Stomach (tissue), 9 donors: ENCODE results near the gene RIC8A. TPM values are rescaled to one million over a fixed set of nuclear protein-coding genes. Genes with fewer than 3 reads are reported as not detected.

Experiments
- DNase-seq, 2 donors: peaks; one replicate each; pipeline versions ENCODE4 v3.0.0 to v3.0.0-alpha.2; 2013 to 2019
- H3K27ac ChIP-seq, 5 donors: fragments of 200-600 bp in 4 of 5; sonication (generic) in 4 of 5; one replicate each; pipeline ENCODE4 v1.5.1; 2013 to 2019; ENCODE audit warnings: mild to moderate bottlenecking in 1 of 5, moderate library complexity in 1 of 5
- H3K27me3 ChIP-seq, 3 donors: fragments of 200-600 bp; sonication (generic); one replicate each; pipeline ENCODE4 v1.5.1; 2017 to 2019; ENCODE audit warnings: mixed run types in 1 of 3
- H3K36me3 ChIP-seq, 4 donors: fragments of 200-600 bp; sonication (generic); 1 replicate in 3 of 4; 2 replicates in 1 of 4; pipeline ENCODE4 v1.5.1; 2016 to 2019
- H3K4me1 ChIP-seq, 4 donors: fragments of 200-600 bp; sonication (generic); one replicate each; pipeline ENCODE4 v1.5.1; 2016 to 2019
- H3K4me3 ChIP-seq, 4 donors: fragments of 200-600 bp; sonication (generic) in 3 of 4; one replicate each; pipeline ENCODE4 v1.5.1; 2016 to 2019; ENCODE audit warnings: mild to moderate bottlenecking in 1 of 4
- H3K9me3 ChIP-seq, 4 donors: fragments of 200-600 bp; sonication (generic); one replicate each; pipeline ENCODE4 v1.5.1; 2016 to 2019
- EP300 ChIP-seq: sonication (generic); formaldehyde crosslinking; IDR thresholded peaks from one replicate; pipeline ENCODE4 v1.6.1; 2017; ENCODE audit warnings: antibody characterized with exemption
- POLR2A ChIP-seq, 4 donors: fragments of 450-650 bp; IDR thresholded peaks; one replicate each; pipeline ENCODE4 v1.6.1; 2016; ENCODE audit warnings: antibody characterized with exemption in 4 of 4, control low read depth in 2 of 4, mild to moderate bottlenecking in 1 of 4, moderate library complexity in 1 of 4
- POLR2AphosphoS5 ChIP-seq, 3 donors: sonication (generic); formaldehyde crosslinking; IDR thresholded peaks; one replicate each; pipeline ENCODE4 v1.6.1; 2016; ENCODE audit warnings: antibody characterized with exemption in 3 of 3
- WGBS, 5 donors: extraction: QIAGEN DNeasy Blood & Tissue Kit in 3 of 5; methylation state at CpG; one replicate each; pipeline versions ENCODE4 v1.1.5 to v1.1.7; 2013 to 2018; 5-methylcytosine and 5-hydroxymethylcytosine counted together
- intact Hi-C: fragments of 100-400 bp; cut with DNase I; formaldehyde crosslinking; loops from one replicate; pipeline ENCODE4 v1.15.1; 2023; ENCODE audit warnings: low total_unique reads
- polyA plus RNA-seq, 3 donors: library from polyadenylated mRNA; stranded (reverse); fragments of 200-250 nt; gene quantifications; one replicate each; pipeline ENCODE4 v1.2.3, GENCODE V29; 2013
- total RNA-seq, 5 donors: library from RNA; depleted of rRNA; stranded (reverse); fragments of >200 nt; gene quantifications; one replicate each; pipeline versions ENCODE4 v1.1.0 to v1.2.3, GENCODE V29; 2014 to 2016
- TF ChIP-seq, protein P1 (sequence below), 7 experiments: fragments of 450-650 bp in 4 of 7; fragments of 200-600 bp in 3 of 7; sonication (generic) in 3 of 7; IDR thresholded peaks; one replicate each; pipeline ENCODE4 v1.5.1; 2016 to 2019; ENCODE audit warnings: antibody characterized with exemption in 7 of 7, control low read depth in 2 of 7, mild to moderate bottlenecking in 1 of 7
- donor health status: healthy with polysubstance abuse.
- donor health status: Bipolar disorder and iron deficiency.
- donor health status: healthy.

Gene RIC8A
- total and polyA plus RNA-seq, 8 donors = 39.2 to 262 (median 63.9) TPM

DNA sequence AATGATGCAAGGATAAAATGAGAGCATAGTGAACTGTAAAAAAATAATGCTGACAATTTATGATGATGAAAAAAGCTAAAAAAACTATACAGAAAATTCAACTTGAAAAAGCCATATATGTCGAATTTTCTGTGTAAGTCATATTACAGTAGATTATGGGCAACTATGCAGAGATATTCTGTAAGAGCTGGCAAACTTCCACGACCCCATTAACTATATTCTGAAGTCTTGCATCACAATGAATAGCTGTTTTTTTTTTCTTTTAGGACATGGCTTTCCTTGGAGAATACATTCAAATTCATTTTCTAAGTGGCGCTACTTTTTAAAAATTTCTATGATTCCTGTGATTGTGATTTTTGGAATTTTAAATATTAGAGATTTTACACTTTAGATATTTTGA is 47.7 kb downstream of the RIC8A start:
- H3K4me3 ChIP-seq = no peak overlapping the region
- H3K9me3 ChIP-seq = no peaks in the 10 kb centered on the region
- intact Hi-C loops = no loop called here
- DNase-seq = no peak
- H3K36me3 ChIP-seq = peaks cover 19 to 38% (median 37%) of the 10 kb centered on the region in 4 donors
- 56 to 63% (median 62%) methylated on average over 3 of the region's 3 CpGs for WGBS, 5 donors
- H3K4me1 ChIP-seq = peaks cover 0 to 6% (median 0%) of the 10 kb centered on the region in 4 donors
- TF ChIP-seq POLR2A (IDR thresholded peaks at IDR 0.05) = no peak
- no peak for TF ChIP-seq POLR2AphosphoS5 (IDR thresholded peaks at IDR 0.05)
- TF ChIP-seq, protein P1, sequence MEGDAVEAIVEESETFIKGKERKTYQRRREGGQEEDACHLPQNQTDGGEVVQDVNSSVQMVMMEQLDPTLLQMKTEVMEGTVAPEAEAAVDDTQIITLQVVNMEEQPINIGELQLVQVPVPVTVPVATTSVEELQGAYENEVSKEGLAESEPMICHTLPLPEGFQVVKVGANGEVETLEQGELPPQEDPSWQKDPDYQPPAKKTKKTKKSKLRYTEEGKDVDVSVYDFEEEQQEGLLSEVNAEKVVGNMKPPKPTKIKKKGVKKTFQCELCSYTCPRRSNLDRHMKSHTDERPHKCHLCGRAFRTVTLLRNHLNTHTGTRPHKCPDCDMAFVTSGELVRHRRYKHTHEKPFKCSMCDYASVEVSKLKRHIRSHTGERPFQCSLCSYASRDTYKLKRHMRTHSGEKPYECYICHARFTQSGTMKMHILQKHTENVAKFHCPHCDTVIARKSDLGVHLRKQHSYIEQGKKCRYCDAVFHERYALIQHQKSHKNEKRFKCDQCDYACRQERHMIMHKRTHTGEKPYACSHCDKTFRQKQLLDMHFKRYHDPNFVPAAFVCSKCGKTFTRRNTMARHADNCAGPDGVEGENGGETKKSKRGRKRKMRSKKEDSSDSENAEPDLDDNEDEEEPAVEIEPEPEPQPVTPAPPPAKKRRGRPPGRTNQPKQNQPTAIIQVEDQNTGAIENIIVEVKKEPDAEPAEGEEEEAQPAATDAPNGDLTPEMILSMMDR (IDR thresholded peaks at IDR 0.05) = no peak
- TF ChIP-seq EP300 = no peak
- H3K27me3 ChIP-seq = peaks cover 0 to 4% (median 3%) of the 10 kb centered on the region in 3 donors
- no peak overlapping the region for H3K27ac ChIP-seq

DNA sequence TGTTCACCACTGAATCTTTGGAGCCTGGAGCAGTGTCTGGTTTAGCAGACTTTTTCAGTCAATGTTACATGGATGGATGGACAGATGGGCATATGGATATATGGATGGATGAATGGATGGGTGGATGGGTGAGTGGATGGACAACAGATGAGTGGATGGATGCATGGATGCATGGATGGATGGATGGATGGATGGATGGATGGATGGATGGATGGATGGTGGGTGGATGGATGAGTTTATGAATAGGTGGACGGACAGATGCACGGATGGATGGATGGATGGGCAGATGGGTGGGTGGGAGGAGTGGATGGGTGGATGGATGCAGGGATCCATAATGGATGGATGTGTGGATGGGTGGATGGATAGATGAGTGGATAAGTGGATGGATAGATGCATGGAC is 48.3 kb downstream of the RIC8A start:
- peaks cover 0 to 4% (median 3%) of the 10 kb centered on the region in 3 donors for H3K27me3 ChIP-seq
- TF ChIP-seq POLR2A (IDR thresholded peaks at IDR 0.05) = no peak
- 85 to 100% (median 96%) methylated on average over 2 of the region's 2 CpGs for WGBS, 5 donors
- no peak overlapping the region for H3K27ac ChIP-seq
- no peaks in the 10 kb centered on the region for H3K9me3 ChIP-seq
- H3K4me1 ChIP-seq = peaks cover 0 to 2% (median 0%) of the 10 kb centered on the region in 4 donors
- intact Hi-C loops = no loop called here
- no peak for DNase-seq
- H3K4me3 ChIP-seq = no peak overlapping the region
- peaks cover 17 to 32% (median 31%) of the 10 kb centered on the region in 4 donors for H3K36me3 ChIP-seq

DNA sequence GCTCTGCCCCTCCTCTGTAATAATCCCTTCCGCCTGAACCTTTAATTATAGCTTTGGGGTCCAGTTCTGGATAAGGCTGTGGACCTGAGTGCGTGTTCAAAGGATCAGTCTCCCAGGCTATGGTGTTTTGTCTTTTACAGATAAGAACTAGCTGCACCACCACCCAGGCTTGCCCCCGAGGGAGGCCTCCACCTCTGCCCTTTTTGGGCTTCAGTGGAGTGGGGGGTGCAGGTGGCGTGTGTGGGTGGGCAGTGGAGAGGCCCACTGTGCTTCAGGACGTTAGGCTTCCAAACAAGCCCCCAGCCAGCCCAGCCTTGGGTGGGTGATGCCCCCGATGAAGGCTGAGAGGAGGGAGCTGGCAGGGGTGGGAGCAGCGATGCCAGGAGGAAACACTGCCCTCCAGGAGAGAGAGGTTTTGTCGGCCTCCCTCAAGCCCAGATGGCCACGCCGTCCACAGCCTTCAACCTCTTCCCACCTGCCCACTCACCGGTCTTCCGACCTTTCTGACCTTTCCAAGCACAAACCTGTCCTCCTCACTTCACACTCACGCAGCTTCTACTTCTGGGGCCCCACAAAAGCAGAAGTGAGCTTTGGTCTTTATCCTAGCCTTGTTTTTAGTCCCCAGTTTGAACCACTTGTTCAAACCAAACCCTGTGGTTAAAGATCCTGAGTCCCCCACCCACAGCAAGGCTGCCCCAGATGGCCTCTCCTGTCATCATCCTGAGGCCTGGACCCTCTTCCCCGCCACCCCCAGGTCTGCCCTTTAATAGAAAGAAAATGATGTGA is 49.6 kb downstream of the RIC8A start:
- TF ChIP-seq, protein P1 (IDR thresholded peaks at IDR 0.05) = no peak
- TF ChIP-seq POLR2AphosphoS5 (IDR thresholded peaks at IDR 0.05) (no peak), EP300 (no peak), POLR2A (IDR thresholded peaks at IDR 0.05) (no peak)
- Histone ChIP-seq H3K4me1 (no peaks in the 10 kb centered on the region), H3K4me3 (no peak overlapping the region), H3K9me3 (no peaks in the 10 kb centered on the region), H3K27ac (no peak overlapping the region), H3K27me3 (peaks cover 0 to 4% (median 3%) of the 10 kb centered on the region in 3 donors), H3K36me3 (peaks cover 7 to 19% (median 18%) of the 10 kb centered on the region in 4 donors)
- no peak for DNase-seq
- WGBS, 5 donors = 66 to 82% (median 71%) methylated on average over 14 of the region's 14 CpGs
- intact Hi-C loops = no loop called here

DNA sequence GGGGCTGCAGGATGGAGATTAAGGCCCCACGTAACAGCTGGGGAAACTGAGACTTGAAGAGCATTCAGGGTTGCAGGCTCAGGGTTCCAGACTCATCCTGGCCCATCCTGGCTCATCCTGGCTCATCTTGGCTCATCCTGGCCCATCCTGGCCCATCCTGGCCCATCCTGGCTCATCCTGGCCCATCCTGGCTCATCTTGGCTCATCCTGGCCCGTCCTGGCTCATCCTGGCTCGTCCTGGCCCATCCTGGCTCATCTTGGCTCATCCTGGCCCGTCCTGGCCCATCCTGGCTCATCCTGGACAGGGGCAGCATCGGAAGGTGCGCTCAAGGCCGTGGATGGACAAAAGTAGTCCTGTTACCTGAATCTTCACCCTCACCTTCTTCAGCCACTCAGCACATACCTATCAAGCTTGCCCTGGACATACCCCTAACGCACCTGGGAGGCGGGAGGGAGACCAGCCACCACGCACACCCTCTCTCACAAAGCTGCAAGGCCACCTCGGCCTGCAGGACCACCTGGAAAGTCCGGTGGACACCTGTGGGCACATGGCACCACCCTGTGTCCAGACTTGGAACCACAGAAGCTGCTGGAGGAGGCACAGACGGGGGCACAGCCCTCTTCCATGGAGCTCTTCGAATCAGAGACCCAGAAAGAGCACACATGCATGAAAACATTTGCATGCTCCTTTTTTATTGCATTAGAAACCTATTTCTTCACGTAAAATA is 50.4 kb downstream of the RIC8A start:
- no peak overlapping the region for H3K4me3 ChIP-seq
- TF ChIP-seq EP300 = no peak
- no peak for TF ChIP-seq POLR2AphosphoS5 (IDR thresholded peaks at IDR 0.05)
- TF ChIP-seq, protein P1 (IDR thresholded peaks at IDR 0.05) = no peak
- no peak for TF ChIP-seq POLR2A (IDR thresholded peaks at IDR 0.05)
- peaks cover 0 to 11% (median 10%) of the 10 kb centered on the region in 4 donors for H3K36me3 ChIP-seq
- no peak for DNase-seq
- H3K4me1 ChIP-seq = no peaks in the 10 kb centered on the region
- no peaks in the 10 kb centered on the region for H3K9me3 ChIP-seq
- 63 to 73% (median 68%) methylated on average over 15 of the region's 15 CpGs for WGBS, 5 donors
- H3K27ac ChIP-seq = no peak overlapping the region
- intact Hi-C loops = no loop called here
- peaks cover 0 to 4% (median 3%) of the 10 kb centered on the region in 3 donors for H3K27me3 ChIP-seq
